Parathyroid adenoma (tissue), 2 donors: ENCODE data around the gene THSD4.

Source experiments
- H2AFZ ChIP-seq: fragments of 300-600 bp; sonication (generic); one replicate; pipeline ENCODE4 v1.7.0; 2017; ENCODE audit warnings: antibody characterized with exemption, mild to moderate bottlenecking
- H3K27ac ChIP-seq: fragments of 300-600 bp; sonication (generic); one replicate; pipeline ENCODE4 v1.7.0; 2017
- H3K27me3 ChIP-seq: fragments of 300-600 bp; sonication (generic); one replicate; pipeline ENCODE4 v1.7.0; 2017; ENCODE audit warnings: low read length; ENCODE audit not compliant: control insufficient read depth, insufficient read depth
- H3K36me3 ChIP-seq: fragments of 300-600 bp; sonication (generic); one replicate; pipeline ENCODE4 v1.7.0; 2017; ENCODE audit warnings: low read length; ENCODE audit not compliant: control insufficient read depth, insufficient read depth
- H3K4me1 ChIP-seq: fragments of 300-600 bp; sonication (generic); one replicate; pipeline ENCODE4 v1.7.0; 2017; ENCODE audit warnings: control low read depth
- H3K4me2 ChIP-seq: fragments of 300-600 bp; sonication (generic); one replicate; pipeline ENCODE4 v1.7.0; 2017; ENCODE audit warnings: low read length
- H3K4me3 ChIP-seq: fragments of 300-600 bp; sonication (generic); one replicate; pipeline ENCODE4 v1.7.0; 2017; ENCODE audit warnings: low read depth, low read length
- H3K79me2 ChIP-seq: fragments of 300-600 bp; sonication (generic); one replicate; pipeline ENCODE4 v1.7.0; 2017; ENCODE audit warnings: control low read depth
- H3K9ac ChIP-seq: fragments of 300-600 bp; sonication (generic); one replicate; pipeline ENCODE4 v1.7.0; 2017; ENCODE audit warnings: mild to moderate bottlenecking
- H3K9me3 ChIP-seq: fragments of 300-600 bp; sonication (generic); one replicate; pipeline ENCODE4 v1.7.0; 2017; ENCODE audit warnings: low read length; ENCODE audit not compliant: control insufficient read depth
- CTCF ChIP-seq: fragments of 300-600 bp; sonication (generic); IDR thresholded peaks from one replicate; pipeline ENCODE4 v1.7.0; 2017; ENCODE audit warnings: antibody characterized with exemption, mild to moderate bottlenecking
- donor health status: primary hyperparathyroidism.

Gene THSD4

GRCh38 chr15:71801935-71802655, 686.8 kb downstream of the THSD4 start:
- no peaks in the 10 kb centered on the region for H3K79me2 ChIP-seq
- no peaks in the 10 kb centered on the region for H3K27me3 ChIP-seq
- H3K36me3 ChIP-seq, result no peaks in the 10 kb centered on the region
- H2AFZ ChIP-seq, result no peak overlapping the region
- no peak overlapping the region for H3K4me3 ChIP-seq
- no peak for TF ChIP-seq CTCF
- H3K4me2 ChIP-seq, result no peak overlapping the region
- no peak overlapping the region for H3K27ac ChIP-seq
- H3K4me1 ChIP-seq, result peaks cover 5% of the 10 kb centered on the region
- no peak overlapping the region for H3K9ac ChIP-seq
- no peaks in the 10 kb centered on the region for H3K9me3 ChIP-seq

GRCh38 chr15:71802770-71803169, 687.5 kb downstream of the THSD4 start:
- no peak overlapping the region for H3K9ac ChIP-seq
- TF ChIP-seq CTCF, result no peak

DNA sequence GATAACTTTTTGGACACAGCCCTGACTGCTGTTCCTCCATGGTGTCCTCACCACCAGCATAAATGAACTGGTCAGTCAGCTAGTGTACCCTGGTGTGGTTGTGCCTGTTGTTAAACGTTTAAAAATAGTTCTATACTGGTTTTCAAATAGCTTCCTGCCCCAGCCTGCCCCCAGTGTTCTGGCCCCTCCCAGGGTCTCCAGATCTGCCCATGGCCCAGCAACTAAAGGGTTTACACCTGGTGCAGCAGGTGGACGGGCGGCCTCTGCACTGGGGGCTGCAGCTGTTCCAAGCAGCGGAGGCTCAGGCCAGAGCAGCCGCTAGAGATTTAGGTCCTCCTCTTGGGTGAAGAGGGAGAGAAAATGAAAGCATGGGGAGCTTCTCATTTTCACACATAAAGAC, 689.0 kb downstream of the THSD4 start:
- Histone ChIP-seq H3K4me3 (no peak overlapping the region), H3K9me3 (no peaks in the 10 kb centered on the region), H2AFZ (no peak overlapping the region), H3K27ac (no peak overlapping the region), H3K36me3 (no peaks in the 10 kb centered on the region), H3K27me3 (no peaks in the 10 kb centered on the region), H3K79me2 (no peaks in the 10 kb centered on the region), H3K9ac (no peak overlapping the region), H3K4me2 (no peak overlapping the region), H3K4me1 (peaks cover 5% of the 10 kb centered on the region)
- no peak for TF ChIP-seq CTCF

More at GRCh38 chr15:71802770-71803169, 687.5 kb downstream of the THSD4 start:
- no peak overlapping the region for H3K4me2 ChIP-seq
- no peak overlapping the region for H3K4me3 ChIP-seq
- no peaks in the 10 kb centered on the region for H3K27me3 ChIP-seq
- H3K9me3 ChIP-seq, result no peaks in the 10 kb centered on the region
- peaks cover 5% of the 10 kb centered on the region for H3K4me1 ChIP-seq
- no peaks in the 10 kb centered on the region for H3K79me2 ChIP-seq
- no peak overlapping the region for H3K27ac ChIP-seq
- H2AFZ ChIP-seq, result no peak overlapping the region
- H3K36me3 ChIP-seq, result no peaks in the 10 kb centered on the region

DNA sequence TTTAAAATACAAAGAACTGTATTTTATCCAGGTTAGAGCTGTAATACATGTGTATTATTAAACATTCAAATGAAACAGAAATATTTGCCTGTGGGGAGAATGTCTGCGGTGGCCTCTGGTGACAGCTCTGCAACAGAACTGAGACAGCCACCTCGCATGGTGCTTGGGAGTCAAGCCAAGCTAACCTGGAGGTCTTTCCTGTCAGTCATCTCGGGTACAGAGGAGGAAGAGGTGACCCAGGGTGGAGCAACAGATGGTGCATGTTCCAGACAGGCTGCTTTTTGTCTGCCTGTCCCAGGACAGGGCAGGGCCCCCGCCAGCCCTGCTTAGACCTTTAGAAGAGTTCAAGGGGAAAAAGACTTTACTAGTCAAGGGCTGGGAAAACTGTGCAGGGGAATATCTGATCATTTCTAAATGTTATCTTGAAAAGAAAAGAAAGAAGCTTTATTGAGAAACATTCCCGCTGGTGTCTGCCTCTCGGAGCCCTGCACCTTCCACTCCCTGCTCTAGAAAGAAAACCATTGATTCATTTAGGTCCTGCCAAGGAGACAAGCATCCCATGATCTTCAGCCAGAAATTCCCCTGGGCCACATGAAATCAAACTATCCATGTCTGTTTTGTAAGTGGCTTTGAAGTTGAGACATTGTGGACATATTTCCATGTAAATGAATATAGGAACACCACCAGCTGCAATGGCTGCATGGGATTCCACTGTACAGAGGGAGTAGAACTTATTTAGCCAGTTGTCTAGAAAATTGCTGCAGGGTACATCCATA, 689.6 kb downstream of the THSD4 start:
- no peak overlapping the region for H3K27ac ChIP-seq
- no peak overlapping the region for H3K4me2 ChIP-seq
- no peaks in the 10 kb centered on the region for H3K79me2 ChIP-seq
- no peak overlapping the region for H2AFZ ChIP-seq
- no peaks in the 10 kb centered on the region for H3K9me3 ChIP-seq
- no peaks in the 10 kb centered on the region for H3K27me3 ChIP-seq
- H3K4me1 ChIP-seq, result peaks cover 5% of the 10 kb centered on the region
- no peak overlapping the region for H3K9ac ChIP-seq
- no peak overlapping the region for H3K4me3 ChIP-seq
- no peak for TF ChIP-seq CTCF
- H3K36me3 ChIP-seq, result no peaks in the 10 kb centered on the region
